ENCODE results near the gene TUBGCP2.

DNA sequence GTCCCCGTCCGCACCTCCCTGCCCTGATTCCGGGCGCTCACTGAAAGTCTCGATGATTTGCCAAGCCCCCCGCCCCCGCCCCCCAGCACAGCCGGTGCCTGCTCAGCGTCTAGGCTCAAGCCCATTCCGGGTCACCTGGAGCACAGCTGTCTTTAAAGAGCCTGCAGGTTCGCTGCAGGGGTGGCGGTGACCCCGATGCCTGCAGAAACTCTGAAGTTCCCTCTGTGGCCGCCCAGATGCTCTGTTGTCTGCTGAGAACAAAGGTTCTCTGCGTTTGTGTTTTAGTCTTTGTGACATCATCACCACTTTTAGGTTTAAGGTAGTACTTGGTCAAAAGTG, 70.2 kb downstream of the TUBGCP2 start:
- TF ChIP-seq, protein P1, sequence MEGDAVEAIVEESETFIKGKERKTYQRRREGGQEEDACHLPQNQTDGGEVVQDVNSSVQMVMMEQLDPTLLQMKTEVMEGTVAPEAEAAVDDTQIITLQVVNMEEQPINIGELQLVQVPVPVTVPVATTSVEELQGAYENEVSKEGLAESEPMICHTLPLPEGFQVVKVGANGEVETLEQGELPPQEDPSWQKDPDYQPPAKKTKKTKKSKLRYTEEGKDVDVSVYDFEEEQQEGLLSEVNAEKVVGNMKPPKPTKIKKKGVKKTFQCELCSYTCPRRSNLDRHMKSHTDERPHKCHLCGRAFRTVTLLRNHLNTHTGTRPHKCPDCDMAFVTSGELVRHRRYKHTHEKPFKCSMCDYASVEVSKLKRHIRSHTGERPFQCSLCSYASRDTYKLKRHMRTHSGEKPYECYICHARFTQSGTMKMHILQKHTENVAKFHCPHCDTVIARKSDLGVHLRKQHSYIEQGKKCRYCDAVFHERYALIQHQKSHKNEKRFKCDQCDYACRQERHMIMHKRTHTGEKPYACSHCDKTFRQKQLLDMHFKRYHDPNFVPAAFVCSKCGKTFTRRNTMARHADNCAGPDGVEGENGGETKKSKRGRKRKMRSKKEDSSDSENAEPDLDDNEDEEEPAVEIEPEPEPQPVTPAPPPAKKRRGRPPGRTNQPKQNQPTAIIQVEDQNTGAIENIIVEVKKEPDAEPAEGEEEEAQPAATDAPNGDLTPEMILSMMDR (IDR thresholded peaks at IDR 0.05; ENCODE audit: insufficient read depth, low read depth, low read length), result no peak
- no peak for TF ChIP-seq EZH2 (IDR thresholded peaks at IDR 0.05; ENCODE audit: insufficient read depth, low read length)
